Epithelial cell of proximal tubule (primary cell): Measurements from ENCODE around the gene COX4I1. TPM values are rescaled to one million over a fixed set of nuclear protein-coding genes. Genes with fewer than 3 reads are reported as not detected.
A peak's percentile ranks its signal among the peaks of the same experiment; 100 is the strongest.

ENCODE experiments used
- DNase-seq: peaks from one replicate; pipeline ENCODE4 v3.0.0-alpha.2; 2011; ENCODE audit warnings: low read depth
- H3K4me3 ChIP-seq: 2 replicates; pipeline ENCODE4 v1.5.1; 2011; ENCODE audit warnings: low read depth, mild to moderate bottlenecking, low read length
- total RNA-seq: library from RNA; depleted of rRNA; stranded (reverse); fragments of >200 nt; gene quantifications from 2 replicates; pipeline ENCODE4 v1.2.3, GENCODE V29; 2015
- TF ChIP-seq, protein P1 (sequence below): conservative IDR thresholded peaks from 2 replicates; pipeline ENCODE4 v1.5.1; 2012; ENCODE audit warnings: low read depth, mild to moderate bottlenecking, low read length

Gene COX4I1
- total RNA-seq, 1 donor from 2014 or later: 824 TPM

GRCh38 chr16:85759136-85759535 lies 40.4 kb upstream of the COX4I1 start:
- H3K4me3 ChIP-seq: no peak overlapping the region
- TF ChIP-seq, protein P1, sequence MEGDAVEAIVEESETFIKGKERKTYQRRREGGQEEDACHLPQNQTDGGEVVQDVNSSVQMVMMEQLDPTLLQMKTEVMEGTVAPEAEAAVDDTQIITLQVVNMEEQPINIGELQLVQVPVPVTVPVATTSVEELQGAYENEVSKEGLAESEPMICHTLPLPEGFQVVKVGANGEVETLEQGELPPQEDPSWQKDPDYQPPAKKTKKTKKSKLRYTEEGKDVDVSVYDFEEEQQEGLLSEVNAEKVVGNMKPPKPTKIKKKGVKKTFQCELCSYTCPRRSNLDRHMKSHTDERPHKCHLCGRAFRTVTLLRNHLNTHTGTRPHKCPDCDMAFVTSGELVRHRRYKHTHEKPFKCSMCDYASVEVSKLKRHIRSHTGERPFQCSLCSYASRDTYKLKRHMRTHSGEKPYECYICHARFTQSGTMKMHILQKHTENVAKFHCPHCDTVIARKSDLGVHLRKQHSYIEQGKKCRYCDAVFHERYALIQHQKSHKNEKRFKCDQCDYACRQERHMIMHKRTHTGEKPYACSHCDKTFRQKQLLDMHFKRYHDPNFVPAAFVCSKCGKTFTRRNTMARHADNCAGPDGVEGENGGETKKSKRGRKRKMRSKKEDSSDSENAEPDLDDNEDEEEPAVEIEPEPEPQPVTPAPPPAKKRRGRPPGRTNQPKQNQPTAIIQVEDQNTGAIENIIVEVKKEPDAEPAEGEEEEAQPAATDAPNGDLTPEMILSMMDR: no peak
- no peak for DNase-seq

DNA sequence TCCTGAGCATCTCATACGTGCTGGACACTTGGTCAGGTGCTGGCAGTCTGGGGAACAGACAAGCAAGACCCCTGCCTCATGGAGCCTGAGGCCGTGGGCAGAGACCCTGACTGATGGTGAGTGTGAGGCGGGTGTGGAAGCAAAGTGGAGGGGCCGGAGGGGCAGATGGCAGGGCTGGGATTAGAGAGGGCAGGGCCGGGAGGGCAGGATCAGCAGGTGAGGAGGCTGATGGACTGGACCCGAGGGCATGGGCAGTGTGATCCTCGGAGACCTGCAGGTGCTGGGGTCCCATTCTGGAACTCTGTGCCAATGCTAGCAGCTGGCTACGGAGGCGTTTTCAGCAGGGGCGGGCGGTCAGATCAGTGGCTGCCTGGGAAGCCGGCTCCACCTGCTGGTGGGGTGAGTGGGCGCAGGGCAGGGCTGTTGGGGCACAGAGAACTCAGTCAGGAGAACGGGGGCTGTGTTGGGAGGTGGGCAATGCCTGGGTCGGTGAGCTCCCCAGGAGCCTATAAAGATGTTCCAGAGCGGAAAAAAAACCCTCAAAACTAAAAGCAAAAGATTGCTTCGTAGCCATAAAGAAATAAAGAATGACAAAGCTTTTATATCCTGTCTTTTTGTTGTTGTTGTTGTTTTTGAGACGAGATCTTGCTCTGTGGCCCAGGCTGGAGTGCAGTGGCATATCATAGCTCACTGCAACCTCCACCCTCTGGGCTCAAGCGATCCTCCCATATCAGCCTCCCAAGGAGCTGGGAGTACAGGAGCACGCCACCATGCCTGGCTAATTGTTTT lies 39.7 kb upstream of the COX4I1 start:
- no peak overlapping the region for H3K4me3 ChIP-seq
- TF ChIP-seq, protein P1: peak; percentile 62
- DNase-seq: no peak

- TF ChIP-seq, protein P1: no peak
- H3K4me3 ChIP-seq: no peak overlapping the region
- no peak for DNase-seq
Measured at GRCh38 chr16:85761861-85762260, 37.6 kb upstream of the COX4I1 start.

- DNase-seq: no peak
- no peak overlapping the region for H3K4me3 ChIP-seq
- TF ChIP-seq, protein P1: no peak
Measured at GRCh38 chr16:85762970-85763369, 36.5 kb upstream of the COX4I1 start.

DNA sequence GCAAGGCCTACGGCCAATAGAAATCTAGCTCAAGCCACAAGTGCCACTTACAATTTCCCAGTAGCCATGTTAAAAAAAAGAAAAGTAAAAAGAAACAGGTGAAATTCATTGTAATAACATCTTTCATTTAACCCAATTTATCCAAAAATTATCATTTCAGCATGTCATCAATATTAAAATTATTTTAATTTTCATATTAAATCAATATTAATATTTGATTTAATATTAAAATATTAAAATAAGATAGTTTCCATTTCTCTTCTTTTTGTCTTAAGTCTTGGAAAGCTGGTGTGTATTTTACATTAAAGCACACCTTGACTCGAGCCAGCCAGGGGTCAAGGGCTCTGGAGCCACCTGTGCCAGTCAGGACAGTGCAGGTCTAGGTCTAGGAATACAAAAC lies 35.9 kb upstream of the COX4I1 start:
- no peak overlapping the region for H3K4me3 ChIP-seq
- no peak for DNase-seq
- TF ChIP-seq, protein P1: no peak

DNA sequence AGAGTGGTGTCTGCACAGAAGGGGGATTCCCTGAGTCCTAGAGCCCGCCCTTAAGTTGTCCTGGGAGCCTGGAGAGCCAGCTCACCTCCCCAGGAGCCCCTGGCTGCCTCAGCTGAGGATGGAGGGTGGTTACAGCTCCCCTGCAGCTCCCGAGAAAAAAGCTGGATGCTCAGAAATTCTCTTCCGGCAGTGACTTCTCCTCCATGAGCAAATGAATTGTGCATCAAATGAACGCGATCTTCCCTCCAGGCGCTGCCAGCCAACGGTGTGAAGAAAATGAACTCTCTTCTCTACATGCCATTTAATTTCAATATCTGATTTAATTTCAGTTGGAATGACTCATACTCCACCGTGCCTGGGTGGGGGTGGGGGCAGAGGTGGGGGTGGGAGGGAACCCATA lies 34.3 kb upstream of the COX4I1 start:
- no peak for DNase-seq
- H3K4me3 ChIP-seq: no peak overlapping the region
- TF ChIP-seq, protein P1: no peak

DNA sequence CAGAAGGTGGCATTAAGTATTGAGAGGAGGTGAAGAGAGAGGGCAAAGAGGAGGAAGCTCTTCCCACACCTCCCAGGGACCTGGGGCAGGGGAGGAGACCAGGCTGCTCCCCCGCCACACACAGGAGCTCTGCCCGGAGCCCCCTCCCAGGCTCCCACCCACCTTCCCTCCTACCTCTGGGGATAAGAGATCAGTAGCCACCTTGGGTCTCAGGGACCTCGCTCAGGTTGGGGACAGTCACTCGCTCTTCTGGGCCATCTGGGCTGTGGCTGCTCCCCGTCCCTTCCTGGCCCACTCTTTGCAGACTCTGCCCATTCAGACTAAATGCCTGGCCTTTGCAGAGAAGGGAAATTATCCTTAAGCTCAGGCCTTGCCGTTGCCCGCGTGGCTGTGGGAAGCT lies 33.7 kb upstream of the COX4I1 start:
- TF ChIP-seq, protein P1: no peak
- no peak for DNase-seq
- H3K4me3 ChIP-seq: no peak overlapping the region
